IPS-18c (cell line): ENCODE results near the gene CDYL2.

ENCODE experiments used
- H3K4me3 ChIP-seq: 2 replicates; pipeline ENCODE4 v1.7.0; 2013; ENCODE audit warnings: low read depth, mild to moderate bottlenecking, low read length, moderate library complexity; ENCODE audit not compliant: insufficient read depth
- H3K9me3 ChIP-seq: one replicate; pipeline ENCODE4 v1.6.1; 2013; ENCODE audit warnings: mild to moderate bottlenecking, low read length, moderate library complexity; ENCODE audit not compliant: control insufficient read depth, insufficient read depth

Gene CDYL2, protein sequence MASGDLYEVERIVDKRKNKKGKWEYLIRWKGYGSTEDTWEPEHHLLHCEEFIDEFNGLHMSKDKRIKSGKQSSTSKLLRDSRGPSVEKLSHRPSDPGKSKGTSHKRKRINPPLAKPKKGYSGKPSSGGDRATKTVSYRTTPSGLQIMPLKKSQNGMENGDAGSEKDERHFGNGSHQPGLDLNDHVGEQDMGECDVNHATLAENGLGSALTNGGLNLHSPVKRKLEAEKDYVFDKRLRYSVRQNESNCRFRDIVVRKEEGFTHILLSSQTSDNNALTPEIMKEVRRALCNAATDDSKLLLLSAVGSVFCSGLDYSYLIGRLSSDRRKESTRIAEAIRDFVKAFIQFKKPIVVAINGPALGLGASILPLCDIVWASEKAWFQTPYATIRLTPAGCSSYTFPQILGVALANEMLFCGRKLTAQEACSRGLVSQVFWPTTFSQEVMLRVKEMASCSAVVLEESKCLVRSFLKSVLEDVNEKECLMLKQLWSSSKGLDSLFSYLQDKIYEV

DNA sequence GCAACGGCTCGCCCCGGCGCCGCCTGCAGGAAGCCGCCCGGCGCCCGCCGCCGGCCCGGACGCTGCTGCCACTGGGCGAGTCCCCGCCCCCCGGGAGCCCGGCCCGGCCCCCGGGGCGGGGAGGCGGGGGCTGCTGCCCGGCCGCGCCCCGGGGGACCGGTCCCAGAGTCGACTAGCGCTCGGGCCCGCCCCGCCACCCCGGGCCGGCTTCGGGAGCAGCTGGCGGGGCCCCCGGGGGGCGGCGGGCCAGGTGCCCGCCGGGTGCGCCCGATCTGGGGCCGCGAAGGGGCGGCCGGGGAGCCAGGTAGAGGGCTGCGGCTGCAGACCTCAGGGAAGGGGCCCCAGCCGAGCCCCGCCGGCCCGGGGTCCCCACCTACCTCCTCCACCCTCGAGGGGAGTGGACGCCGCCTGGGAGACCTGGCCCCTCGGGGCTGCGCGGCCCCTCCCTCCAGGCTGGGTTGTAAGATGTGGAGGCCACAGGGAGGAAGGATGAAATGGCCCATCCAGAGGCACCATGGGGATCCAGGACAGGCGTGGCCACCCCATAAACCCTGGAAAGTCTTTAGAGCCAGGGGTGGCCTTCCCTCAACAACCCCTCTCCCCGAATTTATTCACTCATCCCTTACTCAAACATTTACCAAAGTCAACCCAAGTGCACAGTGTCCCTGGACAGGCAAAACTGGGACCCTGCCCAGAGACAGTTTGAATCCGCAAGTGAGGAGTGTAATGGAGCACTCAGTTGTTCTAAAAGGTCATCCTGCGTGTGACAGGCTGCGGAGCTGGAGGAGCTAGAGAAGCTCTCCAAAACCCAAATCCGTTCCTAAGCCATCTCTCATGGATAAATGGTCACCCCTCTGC, at the start of gene CDYL2:
TSS of gene CDYL2 (minus strand) at position 73 of the 858 bp plus-strand sequence. CDS start 425 bp downstream, outside the sequence.
- peak within 1 kb of the TSS; percentile 65 for H3K4me3 ChIP-seq
- H3K9me3 ChIP-seq = peaks cover 3% of the 10 kb centered on the region

DNA sequence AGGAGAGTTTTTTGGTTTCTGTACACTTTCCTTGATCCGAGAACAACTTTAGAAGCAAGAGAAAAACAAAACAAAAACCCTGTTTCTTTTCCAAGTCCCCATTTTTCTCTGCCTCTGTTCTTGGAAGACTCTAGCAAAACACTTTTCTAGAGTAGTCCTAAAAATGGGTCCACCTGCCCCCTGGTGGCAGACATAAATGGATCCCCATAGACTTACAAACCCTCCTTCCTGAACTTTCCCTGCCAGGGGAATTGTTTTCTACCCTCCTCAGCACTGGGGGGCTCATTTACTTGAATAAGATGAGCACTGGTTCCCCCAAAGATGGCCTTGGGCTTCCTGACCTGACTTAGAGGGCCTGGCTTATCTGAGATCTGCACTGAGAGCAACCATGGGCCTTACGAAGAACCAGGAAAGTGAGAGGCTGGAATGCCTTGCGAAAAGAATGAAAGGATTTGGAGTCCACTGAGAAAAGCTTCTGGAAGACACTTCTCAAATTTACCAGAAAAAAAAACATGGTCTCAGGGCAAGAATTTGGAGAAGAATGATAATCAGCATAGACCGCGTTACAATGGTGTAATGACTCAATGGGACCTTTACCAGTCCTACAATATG, 48.0 kb upstream of the CDYL2 start:
- Histone ChIP-seq H3K4me3 (no peak overlapping the region), H3K9me3 (no peaks in the 10 kb centered on the region)

DNA sequence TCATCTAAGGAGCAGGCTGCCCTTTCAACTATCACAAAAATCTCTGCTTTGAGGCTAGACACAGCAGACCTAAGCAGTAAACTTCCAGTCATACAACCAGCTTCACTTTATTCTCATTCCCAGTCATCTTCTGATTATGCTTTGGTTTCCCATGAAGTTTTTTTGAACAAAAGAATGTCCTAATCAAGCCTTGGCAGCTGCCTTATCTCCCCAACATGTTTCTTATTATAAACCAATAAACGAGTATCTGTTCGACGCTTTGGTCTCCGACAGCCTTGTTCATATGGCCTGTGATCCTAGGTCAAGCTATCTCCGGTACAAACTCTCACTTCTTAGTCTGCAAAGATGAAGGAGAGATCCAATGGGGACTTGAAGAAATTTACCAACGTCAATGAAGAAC, 47.4 kb upstream of the CDYL2 start:
- H3K4me3 ChIP-seq = no peak overlapping the region
- H3K9me3 ChIP-seq = no peaks in the 10 kb centered on the region

DNA sequence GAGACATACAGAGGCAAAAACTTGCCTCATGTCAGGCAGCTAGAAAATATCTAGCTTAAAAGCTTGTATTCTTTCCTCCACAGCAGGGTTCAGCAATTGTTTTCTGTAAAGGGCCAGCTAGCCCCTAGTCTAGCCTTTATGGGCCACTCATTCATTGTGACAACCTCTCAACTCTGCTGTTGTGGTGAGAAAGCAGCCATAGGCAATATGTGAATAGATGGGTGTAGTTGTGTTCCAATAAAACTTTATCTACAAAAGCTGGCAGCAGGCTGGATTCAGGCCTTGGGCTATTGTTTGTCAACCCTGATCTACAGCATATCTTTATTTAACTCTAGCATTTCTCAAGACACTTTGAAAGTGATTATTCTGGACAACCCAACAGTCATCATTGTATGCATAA, 46.4 kb upstream of the CDYL2 start:
- Histone ChIP-seq H3K4me3 (no peak overlapping the region), H3K9me3 (no peaks in the 10 kb centered on the region)

DNA sequence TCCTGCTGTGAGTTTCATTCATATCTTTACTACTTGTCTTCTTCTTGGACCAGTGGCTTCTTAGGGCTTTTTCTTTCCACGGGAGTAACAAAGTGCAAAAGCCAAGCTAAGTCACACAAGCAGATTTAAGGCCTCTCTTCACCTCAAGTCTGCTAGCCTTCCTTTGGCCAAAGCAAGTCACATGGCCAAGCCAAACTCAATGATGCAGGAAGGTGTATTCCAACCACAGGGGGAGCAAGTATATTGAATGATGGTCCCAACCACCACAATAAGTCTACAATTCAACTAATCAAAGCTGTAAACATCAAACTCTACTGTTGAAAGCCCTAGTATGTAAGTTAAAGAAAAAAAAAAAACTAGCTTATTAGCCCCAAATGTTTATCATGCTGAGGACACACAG, 44.5 kb upstream of the CDYL2 start:
- no peak overlapping the region for H3K4me3 ChIP-seq
- no peaks in the 10 kb centered on the region for H3K9me3 ChIP-seq

DNA sequence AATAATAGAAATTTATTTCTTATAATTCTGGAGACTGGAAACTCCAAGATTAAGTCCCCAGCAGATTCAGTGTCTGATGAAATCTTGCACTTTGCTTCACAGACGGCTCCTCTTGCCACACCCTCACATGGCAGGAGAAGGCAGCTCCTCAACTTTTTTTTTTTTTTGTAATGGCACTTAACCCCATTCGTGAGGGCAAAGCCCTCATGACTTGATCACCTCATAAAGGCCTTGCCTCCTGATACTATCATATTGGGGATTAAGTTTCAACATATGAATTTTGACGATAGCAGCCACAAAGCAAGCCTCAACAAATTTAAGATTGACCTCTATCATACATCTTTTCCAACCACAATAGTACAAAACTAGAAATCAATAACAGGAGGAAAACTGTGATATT, 42.3 kb upstream of the CDYL2 start:
- H3K9me3 ChIP-seq = no peaks in the 10 kb centered on the region
- no peak overlapping the region for H3K4me3 ChIP-seq

DNA sequence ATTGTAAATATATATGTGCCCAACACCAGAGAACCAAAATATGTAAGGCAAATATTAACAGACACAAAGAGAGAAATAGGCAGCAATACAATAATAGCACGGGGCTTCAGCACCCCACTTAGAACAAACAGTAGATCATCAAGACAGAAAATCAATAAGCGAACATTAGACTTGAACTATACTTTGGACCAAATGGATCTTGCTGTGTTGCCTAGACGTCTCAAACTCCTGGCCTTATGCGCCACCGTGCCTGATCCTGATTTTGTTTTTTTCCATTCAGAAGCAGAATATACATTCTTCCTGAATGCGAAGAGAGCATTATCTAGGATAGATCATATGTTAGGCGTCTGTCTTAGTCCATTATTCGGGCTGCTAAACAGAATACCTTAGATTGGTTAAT, 41.9 kb upstream of the CDYL2 start:
- no peaks in the 10 kb centered on the region for H3K9me3 ChIP-seq
- no peak overlapping the region for H3K4me3 ChIP-seq

DNA sequence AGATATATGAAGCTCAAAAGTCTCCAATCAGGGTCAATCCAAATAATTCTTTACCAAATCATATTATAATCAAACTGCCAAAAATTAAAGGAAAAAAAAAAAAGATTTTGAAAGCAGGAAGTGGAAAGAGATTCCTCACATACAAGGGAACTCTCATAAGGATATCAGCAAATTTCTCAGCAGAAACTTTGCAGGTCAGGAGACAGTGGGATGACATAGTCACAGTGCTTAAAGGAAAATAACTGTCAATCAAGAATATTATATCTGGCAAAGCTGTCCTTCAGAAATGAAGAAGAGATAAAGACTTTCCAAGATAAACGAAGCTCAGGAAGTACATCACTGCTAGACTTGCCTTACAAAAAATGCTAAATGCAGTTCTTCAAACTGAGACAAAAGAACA, 40.0 kb upstream of the CDYL2 start:
- no peak overlapping the region for H3K4me3 ChIP-seq
- H3K9me3 ChIP-seq = no peaks in the 10 kb centered on the region

DNA sequence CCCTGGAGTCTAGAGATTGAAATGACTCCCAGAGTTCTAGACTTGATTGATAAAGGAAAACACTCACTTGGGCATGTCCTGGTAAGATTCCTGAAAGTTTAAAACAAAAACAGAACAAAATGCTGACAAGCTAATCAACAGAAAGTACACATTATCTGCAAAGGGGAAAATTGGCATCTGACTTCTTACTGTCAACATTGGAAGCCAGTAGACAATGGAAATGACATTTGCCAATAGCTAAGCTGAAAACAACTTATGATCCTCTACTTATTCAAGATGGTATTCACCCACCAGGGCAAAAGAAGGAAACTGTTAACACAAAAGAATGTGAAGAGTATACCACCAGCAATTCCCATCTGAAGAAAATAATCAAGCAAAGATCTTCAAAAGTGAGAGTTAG, 36.8 kb upstream of the CDYL2 start:
- H3K9me3 ChIP-seq = no peaks in the 10 kb centered on the region
- H3K4me3 ChIP-seq = no peak overlapping the region

DNA sequence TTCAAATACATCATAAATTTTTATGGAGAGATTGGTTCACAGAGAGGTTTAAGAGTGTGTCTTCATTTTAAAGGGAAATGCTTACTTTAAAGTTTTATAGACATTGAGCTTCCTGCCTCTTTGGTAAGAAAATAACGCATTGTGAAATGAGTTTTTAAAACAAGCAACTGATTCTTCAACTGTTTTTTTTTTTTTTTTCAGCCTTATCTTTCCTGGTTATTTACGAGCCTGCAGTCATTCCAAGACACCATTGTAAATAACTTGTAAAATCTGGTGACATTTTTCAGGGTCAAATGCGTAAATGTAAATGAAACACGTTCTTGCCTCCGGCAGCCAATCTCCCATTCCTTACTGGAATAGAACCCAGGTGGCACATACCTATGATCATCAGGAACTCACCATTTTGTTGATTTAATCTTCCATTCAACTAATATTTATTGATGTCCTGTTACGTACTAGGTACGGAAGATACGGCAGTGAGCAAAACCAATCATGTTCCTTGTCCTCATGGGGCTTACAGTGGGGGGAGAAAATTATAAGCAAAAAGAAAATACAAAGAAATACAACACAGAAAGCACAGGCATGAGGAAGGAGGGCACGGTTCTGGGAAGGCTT, 33.2 kb upstream of the CDYL2 start:
- no peak overlapping the region for H3K4me3 ChIP-seq
- H3K9me3 ChIP-seq = no peaks in the 10 kb centered on the region

DNA sequence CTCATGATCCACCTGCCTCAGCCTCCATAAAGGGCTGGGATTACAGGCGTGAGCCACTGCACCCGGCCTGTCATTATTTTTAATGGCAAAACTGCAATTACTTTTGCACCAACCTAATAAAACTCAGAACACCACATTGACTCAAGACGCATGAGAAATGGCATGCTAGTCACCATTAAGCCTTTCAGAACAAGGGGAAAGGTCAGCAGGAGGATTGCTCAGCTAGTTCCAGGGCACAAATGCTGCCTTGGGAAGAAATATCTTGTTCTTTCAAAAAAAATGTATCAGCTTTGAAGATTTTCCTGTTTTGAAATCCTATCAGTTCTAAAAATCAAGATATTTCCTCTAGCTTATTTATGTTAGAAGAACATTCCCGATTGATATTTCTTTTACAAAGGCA, 32.4 kb upstream of the CDYL2 start:
- Histone ChIP-seq H3K9me3 (no peaks in the 10 kb centered on the region), H3K4me3 (no peak overlapping the region)

DNA sequence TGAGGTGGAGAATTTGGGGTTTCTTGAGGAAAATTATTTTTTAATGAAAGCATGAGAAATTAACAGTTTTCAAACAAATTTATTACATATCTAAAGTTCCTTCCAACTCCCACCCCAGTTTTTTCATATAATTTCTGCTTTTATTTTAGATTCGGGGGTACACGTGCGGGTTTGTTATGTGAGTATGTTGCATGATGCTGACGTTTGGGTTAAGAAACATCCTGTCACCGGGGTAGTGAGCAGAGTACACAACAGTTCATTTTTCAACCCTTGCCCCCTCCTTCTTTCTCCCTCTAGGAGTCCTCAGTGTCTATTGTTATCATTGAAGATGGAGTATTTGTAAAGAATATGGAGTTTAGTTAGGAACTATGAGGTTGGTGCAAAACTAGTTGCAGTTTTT, 31.8 kb upstream of the CDYL2 start:
- no peaks in the 10 kb centered on the region for H3K9me3 ChIP-seq
- H3K4me3 ChIP-seq = no peak overlapping the region

DNA sequence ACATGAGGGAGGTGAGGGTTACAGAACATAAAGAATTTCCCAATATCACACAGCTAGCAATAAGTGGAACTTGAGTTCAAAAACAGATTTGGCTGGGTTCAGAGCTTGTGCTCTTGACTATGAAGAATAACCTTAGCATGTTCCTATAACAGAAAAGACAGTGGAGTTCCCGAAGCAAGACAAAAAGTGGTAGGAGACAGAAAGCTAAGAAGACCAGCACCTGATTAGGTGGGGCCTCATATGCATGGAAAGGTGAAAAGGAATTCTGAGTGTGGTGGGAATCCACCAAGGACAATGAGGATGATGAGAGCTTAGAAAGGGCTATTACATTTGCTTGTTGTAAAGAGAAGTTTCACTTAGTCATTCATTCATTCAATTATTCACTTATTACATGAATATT, 26.6 kb upstream of the CDYL2 start:
- no peak overlapping the region for H3K4me3 ChIP-seq
- H3K9me3 ChIP-seq = no peaks in the 10 kb centered on the region

DNA sequence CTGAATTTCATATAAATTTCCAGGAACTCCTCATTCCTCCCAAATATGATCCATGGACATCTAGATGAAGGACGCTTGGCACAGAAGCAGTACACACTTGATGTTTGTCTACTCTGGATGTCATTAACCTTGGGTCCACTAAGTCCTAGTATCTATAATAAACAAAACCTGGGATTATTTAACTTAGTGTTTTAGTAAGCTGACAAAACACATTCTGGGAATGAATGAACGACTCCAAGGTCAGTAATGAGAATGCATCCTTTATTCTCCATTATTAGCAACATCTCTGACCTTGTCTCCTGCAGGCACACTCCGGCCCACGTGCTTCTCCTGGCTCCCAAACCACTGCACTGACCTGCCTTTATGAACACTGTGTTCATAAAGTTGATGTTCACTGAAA, 24.1 kb upstream of the CDYL2 start:
- Histone ChIP-seq H3K9me3 (no peaks in the 10 kb centered on the region), H3K4me3 (no peak overlapping the region)

DNA sequence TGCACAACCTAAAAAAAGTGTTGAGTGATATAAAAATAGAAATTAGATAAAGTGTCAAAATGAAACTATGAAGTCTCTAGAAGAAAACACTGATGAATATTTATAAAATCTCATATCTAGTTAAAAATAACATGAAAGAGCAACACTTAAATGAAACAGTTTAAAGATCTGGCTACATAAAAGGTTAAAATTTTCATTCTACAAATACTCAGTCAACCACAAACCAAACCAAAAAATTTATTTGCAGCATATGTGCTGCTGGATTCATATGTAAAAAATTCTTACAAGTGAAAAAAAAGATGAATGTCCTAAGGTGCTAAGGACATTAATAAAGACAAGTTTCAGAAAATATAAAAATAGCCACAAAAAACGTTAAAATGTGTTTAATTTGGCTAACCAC, 22.6 kb upstream of the CDYL2 start:
- Histone ChIP-seq H3K9me3 (no peaks in the 10 kb centered on the region), H3K4me3 (no peak overlapping the region)

DNA sequence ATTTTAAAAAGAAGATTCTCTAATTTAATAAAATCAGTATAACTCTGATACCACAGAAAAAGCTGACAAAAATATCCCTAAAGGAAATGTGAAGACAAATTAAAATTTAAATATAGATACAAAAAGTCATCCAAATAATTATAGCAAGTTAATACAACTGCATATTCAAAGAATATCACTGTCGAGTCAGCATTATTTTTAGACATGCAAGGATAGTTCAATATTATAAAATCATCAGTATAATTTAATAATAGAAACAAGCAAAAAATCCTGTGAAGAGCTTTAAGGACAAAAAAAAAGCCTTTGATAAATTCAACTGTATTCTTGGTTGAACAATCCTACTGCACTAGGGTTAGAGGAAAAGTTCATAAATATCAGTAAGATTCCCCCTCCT, 21.0 kb upstream of the CDYL2 start:
- Histone ChIP-seq H3K4me3 (no peak overlapping the region), H3K9me3 (no peaks in the 10 kb centered on the region)

DNA sequence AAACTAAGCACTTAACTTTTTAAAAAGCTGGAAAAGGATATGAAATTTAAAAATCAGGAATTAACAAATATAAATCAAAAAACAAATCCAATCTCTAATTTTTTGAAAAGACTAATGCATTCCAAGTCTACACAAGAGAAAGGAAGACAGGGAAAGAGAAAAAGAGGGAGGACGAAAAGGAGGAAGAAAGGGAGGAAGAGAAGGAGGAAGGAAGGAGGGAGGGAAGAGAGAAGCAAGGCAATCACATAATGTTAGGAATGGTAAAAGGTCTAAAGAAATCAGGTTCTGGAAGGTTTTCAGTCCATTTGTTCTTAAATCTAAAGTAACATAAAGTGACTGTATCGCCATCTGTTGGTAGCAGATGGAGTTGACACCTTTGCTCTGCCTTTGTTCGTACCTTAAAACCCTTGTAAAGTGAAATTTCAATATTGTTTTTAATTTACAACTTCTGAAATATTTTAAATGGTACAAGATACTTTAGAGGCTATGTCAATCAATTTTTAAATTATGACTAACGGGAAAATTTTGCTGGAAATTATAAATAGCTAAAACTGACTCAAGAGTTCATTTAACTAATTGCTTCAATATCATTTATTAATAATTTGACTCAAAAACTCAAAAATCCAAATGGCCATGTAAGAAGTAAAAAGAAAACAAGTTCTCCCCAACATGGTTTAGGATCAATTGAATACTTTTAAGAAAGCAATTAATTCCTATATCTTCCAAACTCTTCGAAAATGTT, 20.4 kb upstream of the CDYL2 start:
- Histone ChIP-seq H3K4me3 (no peak overlapping the region), H3K9me3 (no peaks in the 10 kb centered on the region)
